ENCODE results near the gene CCDC43.
"Not testable (repeated sequence)": the region's sequence is repeated elsewhere in the genome, so short reads cannot be mapped to it uniquely, and the experiment has no call there.

CCDC43 gene

DNA sequence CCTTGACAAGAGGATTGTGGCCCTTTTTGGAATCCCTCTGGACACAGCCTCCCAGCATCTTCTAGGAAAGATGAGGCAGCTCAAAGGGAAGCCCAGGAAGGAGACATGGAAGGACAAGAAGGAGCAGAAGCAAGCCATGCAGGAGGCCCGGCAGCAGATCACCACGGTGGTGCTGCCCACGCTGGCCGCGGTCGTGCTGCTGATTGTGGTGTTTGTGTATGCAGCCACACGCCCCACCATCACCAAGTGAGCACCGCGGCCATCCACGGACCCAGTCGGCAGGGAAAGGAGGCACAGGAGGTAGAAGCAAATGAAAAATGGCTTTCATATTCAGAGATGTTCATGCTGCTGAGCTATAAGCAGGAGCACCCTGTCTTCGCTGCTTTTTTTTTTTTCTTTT is 44.2 kb downstream of the CCDC43 start:
- TF ChIP-seq, protein P1, sequence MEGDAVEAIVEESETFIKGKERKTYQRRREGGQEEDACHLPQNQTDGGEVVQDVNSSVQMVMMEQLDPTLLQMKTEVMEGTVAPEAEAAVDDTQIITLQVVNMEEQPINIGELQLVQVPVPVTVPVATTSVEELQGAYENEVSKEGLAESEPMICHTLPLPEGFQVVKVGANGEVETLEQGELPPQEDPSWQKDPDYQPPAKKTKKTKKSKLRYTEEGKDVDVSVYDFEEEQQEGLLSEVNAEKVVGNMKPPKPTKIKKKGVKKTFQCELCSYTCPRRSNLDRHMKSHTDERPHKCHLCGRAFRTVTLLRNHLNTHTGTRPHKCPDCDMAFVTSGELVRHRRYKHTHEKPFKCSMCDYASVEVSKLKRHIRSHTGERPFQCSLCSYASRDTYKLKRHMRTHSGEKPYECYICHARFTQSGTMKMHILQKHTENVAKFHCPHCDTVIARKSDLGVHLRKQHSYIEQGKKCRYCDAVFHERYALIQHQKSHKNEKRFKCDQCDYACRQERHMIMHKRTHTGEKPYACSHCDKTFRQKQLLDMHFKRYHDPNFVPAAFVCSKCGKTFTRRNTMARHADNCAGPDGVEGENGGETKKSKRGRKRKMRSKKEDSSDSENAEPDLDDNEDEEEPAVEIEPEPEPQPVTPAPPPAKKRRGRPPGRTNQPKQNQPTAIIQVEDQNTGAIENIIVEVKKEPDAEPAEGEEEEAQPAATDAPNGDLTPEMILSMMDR (IDR thresholded peaks at IDR 0.05; ENCODE audit: extremely low read depth, insufficient read depth, missing control alignments) = no peak
- no peak for DNase-seq (ENCODE audit: low spot score)
- in situ Hi-C loops (cut with MboI; ENCODE audit: low pct_unique_long_range_greater_than_20kb, low sequenced_read_pairs, unreplicated experiment) = no loop called here

DNA sequence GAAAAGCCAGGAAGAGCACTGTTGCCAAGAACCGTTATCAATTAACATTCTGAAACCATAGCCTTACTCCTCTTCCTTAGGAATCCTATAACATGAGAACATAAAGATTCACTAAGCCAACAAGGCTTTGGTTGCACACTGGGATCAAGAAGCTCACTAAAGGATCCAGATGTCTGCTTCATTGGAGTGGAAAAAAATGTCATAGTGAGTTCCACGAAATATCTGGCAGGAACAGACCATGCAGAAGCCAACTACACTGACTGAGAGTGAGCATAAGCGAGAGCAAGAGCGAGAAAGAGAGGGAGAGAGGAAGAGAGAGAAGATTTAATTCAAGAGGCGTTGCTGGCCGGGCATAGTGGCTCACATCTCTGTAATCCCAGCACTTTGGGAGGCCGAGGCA is 46.7 kb downstream of the CCDC43 start:
- TF ChIP-seq, protein P1 (IDR thresholded peaks at IDR 0.05; ENCODE audit: extremely low read depth, insufficient read depth, missing control alignments) = no peak
- in situ Hi-C loops (cut with MboI; ENCODE audit: low pct_unique_long_range_greater_than_20kb, low sequenced_read_pairs, unreplicated experiment) = no loop called here
- DNase-seq (ENCODE audit: low spot score) = no peak

- in situ Hi-C loops (cut with MboI; ENCODE audit: low pct_unique_long_range_greater_than_20kb, low sequenced_read_pairs, unreplicated experiment) = no loop called here
- TF ChIP-seq, protein P1 (IDR thresholded peaks at IDR 0.05; ENCODE audit: extremely low read depth, insufficient read depth, missing control alignments) = no peak
- no peak for DNase-seq (ENCODE audit: low spot score)
Measured at GRCh38 chr17:44637066-44637465, 52.5 kb downstream of the CCDC43 start.

GRCh38 chr17:44636562-44636961 is 53.0 kb downstream of the CCDC43 start:
- DNase-seq (ENCODE audit: low spot score) = no peak
- in situ Hi-C loops (cut with MboI; ENCODE audit: low pct_unique_long_range_greater_than_20kb, low sequenced_read_pairs, unreplicated experiment) = no loop called here
- TF ChIP-seq, protein P1 (IDR thresholded peaks at IDR 0.05; ENCODE audit: extremely low read depth, insufficient read depth, missing control alignments) = peak; percentile 29

GRCh38 chr17:44634401-44634800 is 55.2 kb downstream of the CCDC43 start:
- DNase-seq (ENCODE audit: low spot score); in situ Hi-C loops (cut with MboI; ENCODE audit: low pct_unique_long_range_greater_than_20kb, low sequenced_read_pairs, unreplicated experiment): not testable (repeated sequence)

- DNase-seq (ENCODE audit: low spot score) = no peak
- TF ChIP-seq, protein P1 (IDR thresholded peaks at IDR 0.05; ENCODE audit: extremely low read depth, insufficient read depth, missing control alignments) = no peak
- in situ Hi-C loops (cut with MboI; ENCODE audit: low pct_unique_long_range_greater_than_20kb, low sequenced_read_pairs, unreplicated experiment) = no loop called here
Measured at GRCh38 chr17:44633998-44634397, 55.6 kb downstream of the CCDC43 start.

DNA sequence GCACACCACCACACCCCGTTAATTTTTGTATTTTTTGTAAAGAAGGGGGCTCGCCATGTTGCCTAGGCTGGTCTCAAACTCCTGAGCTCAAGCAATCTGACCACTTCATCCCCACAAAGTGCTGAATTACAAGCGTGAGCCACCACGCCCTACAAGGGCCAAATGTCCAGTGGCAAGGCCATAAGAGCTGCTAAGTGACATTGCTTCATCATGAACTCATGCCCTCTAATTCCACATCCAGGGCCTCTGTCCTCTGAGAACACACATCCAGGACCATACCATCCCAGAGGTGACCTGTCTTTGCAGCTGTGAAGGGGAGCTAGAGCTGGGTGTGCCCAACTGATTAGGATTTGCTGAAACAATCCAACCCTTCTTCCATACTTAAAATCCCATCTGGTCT is 58.9 kb downstream of the CCDC43 start:
- no peak for DNase-seq (ENCODE audit: low spot score)
- in situ Hi-C loops (cut with MboI; ENCODE audit: low pct_unique_long_range_greater_than_20kb, low sequenced_read_pairs, unreplicated experiment) = no loop called here
- TF ChIP-seq, protein P1 (IDR thresholded peaks at IDR 0.05; ENCODE audit: extremely low read depth, insufficient read depth, missing control alignments) = no peak
